HepG2 (cell line): ENCODE data around the gene PPP3CB. TPM values are rescaled to one million over a fixed set of nuclear protein-coding genes. Genes with fewer than 3 reads are reported as not detected.

Experiments used
- ATAC-seq: fragments of 200-7000 bp; cut with Tn5 transposase; 3 replicates; pipeline ENCODE4 v1.9.1; 2020; ENCODE audit warnings: mild to moderate bottlenecking, moderate library complexity
- BruUV-seq: library from RNA; stranded (reverse); fragments of 400-500 nt; replicated peaks from 2 replicates; lab custom pipeline; 2021; lab: Mats Ljungman, UMichigan
- CTCF ChIA-PET: fragments of 300-600 bp; formaldehyde crosslinking; extraction: SDS; loops from one replicate; lab custom pipeline; 2021; ENCODE audit warnings: low total read pairs, inconsistent platforms, low intra/inter-chr PET ratio; lab: Yijun Ruan, JAX
- POLR2A ChIA-PET: fragments of 350-600 bp; sonication (Branson Sonifier 250); formaldehyde crosslinking; loops from one replicate; lab custom pipeline; 2020; ENCODE audit warnings: antibody characterized with exemption, inconsistent platforms; lab: Yijun Ruan, JAX
- DNase-seq: peaks from one replicate; pipeline ENCODE4 v3.0.0-alpha.2; 2015; ENCODE audit warnings: low spot score
- FAIRE-seq: peaks from 3 replicates; lab custom pipeline; 2011; peaks lifted over from hg19 to GRCh38; lab: Jason Lieb, UNC
- H2AFZ ChIP-seq: one replicate; pipeline ENCODE4 v1.6.1; 2011; ENCODE audit warnings: low read length, inconsistent platforms
- H3K27ac ChIP-seq: fragments of 300-600 bp; 3 replicates; pipeline ENCODE4 v1.8.0; 2011; ENCODE audit warnings: mixed run types, mild to moderate bottlenecking, mixed read lengths, low read length, inconsistent platforms; ENCODE audit not compliant: insufficient read depth; ENCODE audit errors: extremely low read length
- H3K27me3 ChIP-seq, 2 experiments: fragments of 200-600 bp in 1 of 2; 2 replicates in 1 of 2; 3 replicates in 1 of 2; pipeline versions ENCODE4 v1.6.0 to v1.8.0; 2011; ENCODE audit warnings: low read length in 2 of 2, mild to moderate bottlenecking in 2 of 2, moderate library complexity in 2 of 2, inconsistent platforms in 1 of 2; ENCODE audit not compliant: insufficient read depth in 2 of 2, control insufficient read depth in 1 of 2
- H3K36me3 ChIP-seq, 2 experiments: fragments of 200-600 bp in 1 of 2; replicated peaks in 1 of 2; 2 replicates in 1 of 2; 3 replicates in 1 of 2; pipeline versions ENCODE4 v1.5.1 to v1.8.0; 2011; ENCODE audit warnings: low read length in 2 of 2, inconsistent platforms in 1 of 2; ENCODE audit not compliant: insufficient read depth in 2 of 2, control insufficient read depth in 1 of 2
- H3K4me1 ChIP-seq: 2 replicates; pipeline ENCODE4 v1.5.1; 2012; ENCODE audit warnings: low read length, inconsistent platforms; ENCODE audit not compliant: insufficient read depth
- H3K4me2 ChIP-seq: 2 replicates; pipeline ENCODE4 v1.6.0; 2011; ENCODE audit warnings: low read depth, low read length, inconsistent platforms
- H3K4me3 ChIP-seq, 3 experiments: fragments of 200-600 bp in 1 of 3; sonication (generic), shearing (Covaris generic) in 1 of 3; replicated peaks in 1 of 3; 2 replicates each; pipeline ENCODE4 v1.5.1; 2011 to 2016; ENCODE audit warnings: low read length in 3 of 3, inconsistent platforms in 2 of 3, low read depth in 2 of 3, mild to moderate bottlenecking in 2 of 3, control low read depth in 1 of 3, mixed read lengths in 1 of 3; ENCODE audit not compliant: insufficient read depth in 1 of 3
- H3K79me2 ChIP-seq: one replicate; pipeline ENCODE4 v1.6.1; 2011; ENCODE audit warnings: low read length, inconsistent platforms; ENCODE audit not compliant: insufficient read depth
- H3K9ac ChIP-seq: 2 replicates; pipeline ENCODE4 v1.6.0; 2011; ENCODE audit warnings: mild to moderate bottlenecking, low read depth, low read length, inconsistent platforms; ENCODE audit not compliant: insufficient read depth
- H3K9me3 ChIP-seq: 2 replicates; pipeline ENCODE4 v1.5.1; 2012; ENCODE audit warnings: mild to moderate bottlenecking, low read length
- H4K20me1 ChIP-seq: 2 replicates; pipeline ENCODE4 v1.6.0; 2011; ENCODE audit warnings: inconsistent platforms, mild to moderate bottlenecking, low read length, moderate library complexity; ENCODE audit not compliant: insufficient read depth
- BATF2 ChIP-seq: sonication (generic); formaldehyde crosslinking; IDR thresholded peaks from 2 replicates; pipeline ENCODE4 v1.8.0; 2022; ENCODE audit warnings: mild to moderate bottlenecking, missing genetic modification reagents, moderate library complexity
- POLR2AphosphoS2 ChIP-seq: IDR thresholded peaks from 2 replicates; pipeline ENCODE4 v1.6.1; 2011; ENCODE audit warnings: low read depth, low read length, improper control_type of control experiment
- RBFOX2 ChIP-seq: fragments of 200-400 bp; formaldehyde crosslinking; IDR thresholded peaks from 2 replicates; pipeline ENCODE4 v1.6.1; 2017; ENCODE audit warnings: low read depth, mild to moderate bottlenecking, low read length
- REL ChIP-seq: sonication (generic); formaldehyde crosslinking; conservative IDR thresholded peaks from 2 replicates; pipeline ENCODE4 v1.8.0; 2022; ENCODE audit warnings: mild to moderate bottlenecking, missing genetic modification reagents, moderate library complexity
- SMARCC2 ChIP-seq: fragments of 450-650 bp; IDR thresholded peaks from 2 replicates; pipeline ENCODE4 v1.6.1; 2017; ENCODE audit warnings: antibody characterized with exemption, mild to moderate bottlenecking
- TARDBP ChIP-seq: sonication (generic); formaldehyde crosslinking; IDR thresholded peaks from 2 replicates; pipeline ENCODE4 v1.8.0; 2022; ENCODE audit warnings: mild to moderate bottlenecking, missing genetic modification reagents
- TBP ChIP-seq: sonication (generic); formaldehyde crosslinking; IDR thresholded peaks from 2 replicates; pipeline ENCODE4 v1.5.0; 2020; ENCODE audit warnings: missing genetic modification reagents
- TCF7 ChIP-seq: sonication (generic); IDR thresholded peaks from 2 replicates; pipeline ENCODE4 v1.6.1; 2016; ENCODE audit warnings: antibody characterized with exemption, low read depth
- TRIM22 ChIP-seq: fragments of 450-650 bp; IDR thresholded peaks from 2 replicates; pipeline ENCODE4 v1.6.1; 2017
- ZC3H13 ChIP-seq: sonication (generic); formaldehyde crosslinking; IDR thresholded peaks from 2 replicates; pipeline ENCODE4 v1.8.1; 2023; ENCODE audit warnings: mild to moderate bottlenecking, missing genetic modification reagents, moderate library complexity
- ZNF121 ChIP-seq: sonication (generic); formaldehyde crosslinking; IDR thresholded peaks from 2 replicates; pipeline ENCODE4 v1.5.0; 2020; ENCODE audit warnings: mild to moderate bottlenecking, missing genetic modification reagents
- ZNF138 ChIP-seq: sonication (generic); formaldehyde crosslinking; IDR thresholded peaks from 2 replicates; pipeline ENCODE4 v1.5.0; 2020; ENCODE audit warnings: mild to moderate bottlenecking, low read depth, missing genetic modification reagents
- ZNF687 ChIP-seq: sonication (generic); formaldehyde crosslinking; IDR thresholded peaks from 2 replicates; pipeline ENCODE4 v1.5.1; 2020; ENCODE audit warnings: mild to moderate bottlenecking, missing genetic modification reagents, moderate library complexity
- ZNF7 ChIP-seq: IDR thresholded peaks from 2 replicates; pipeline ENCODE4 v1.6.1; 2016; ENCODE audit warnings: missing biosample characterization, missing genetic modification reagents
- WGBS: methylation state at CpG from one replicate; pipeline ENCODE4 v1.1.6; 2017; ENCODE audit warnings: low lambda C conversion rate; 5-methylcytosine and 5-hydroxymethylcytosine counted together
- in situ Hi-C: cut with HindIII; loops from 2 replicates; pipeline ENCODE4 v1.10.0; 2017; ENCODE audit warnings: low pct_unique_long_range_greater_than_20kb; ENCODE audit not compliant: extremely low pct_ligation_motif_present
- intact Hi-C: fragments of 100-400 bp; cut with micrococcal nuclease; formaldehyde crosslinking; loops from one replicate; pipeline ENCODE4 v1.10.0; 2022; ENCODE audit not compliant: unreplicated experiment
- polyA plus RNA-seq, 8 experiments: library from polyadenylated mRNA; depleted of rRNA in 3 of 8; stranded (reverse) in 7 of 8; unstranded in 1 of 8; fragments of >200 nt; fragmentation: Illumina TruSeq in 4 of 8; extraction: Trizol in 4 of 8; gene quantifications; 2 replicates each; pipeline versions ENCODE4 v1.2.1 to v1.2.3, GENCODE V29; 2011 to 2016; ENCODE audit warnings: low read depth in 4 of 8, missing spikeins in 1 of 8, mixed read lengths in 1 of 8; ENCODE audit not compliant: insufficient read depth in 1 of 8
- total RNA-seq, 5 experiments: library from RNA; depleted of rRNA; stranded (reverse); fragments of >200 nt; fragmentation: Illumina TruSeq; extraction: Trizol; gene quantifications; 2 replicates each; pipeline ENCODE4 v1.2.3, GENCODE V29; 2016; ENCODE audit warnings: low read depth in 1 of 5

Gene PPP3CB
- total and polyA plus RNA-seq, 2 of the 13 experiments (the other 11 are each of a cell fraction or from before 2014, with no cell fraction given), result 8.7 to 11.4 TPM

- FAIRE-seq, result no peak
- no peaks in the 10 kb centered on the region for H3K27me3 ChIP-seq
- no TSS peak for BruUV-seq
- no peaks in the 10 kb centered on the region for H3K9me3 ChIP-seq
- no peaks in the 10 kb centered on the region for H3K79me2 ChIP-seq
- peaks cover 6 to 13% of the 10 kb centered on the region in 2 experiments; a peak in 4 of 5 replicates for H3K36me3 ChIP-seq
- in situ Hi-C loops (no loop called here), intact Hi-C loops (no loop called here)
- no peak for DNase-seq
- no peak overlapping the region for H2AFZ ChIP-seq
- CTCF ChIA-PET, result no interaction called here
- H3K9ac ChIP-seq, result no peak overlapping the region
- no peaks in the 10 kb centered on the region for H3K4me1 ChIP-seq
- TF ChIP-seq ZC3H13 (CRISPR knock-in tag) (no peak), ZNF138 (CRISPR knock-in tag) (no peak), ZNF121 (CRISPR knock-in tag) (peak; percentile 64; the same call in 1 of the 2 replicates)
- WGBS, result 98% methylated on average over 4 of the region's 4 CpGs
- POLR2A ChIA-PET, result no interaction called here
- no peaks in the 10 kb centered on the region for H4K20me1 ChIP-seq
- no peak overlapping the region for H3K27ac ChIP-seq
- H3K4me2 ChIP-seq, result no peak overlapping the region
- no peak overlapping the region for H3K4me3 ChIP-seq
- no peak for ATAC-seq
Measured at GRCh38 chr10:73512207-73512743, 16.5 kb upstream of the PPP3CB start.

- Histone ChIP-seq H3K36me3 (no peaks in the 10 kb centered on the region), H2AFZ (no peak overlapping the region), H3K9me3 (no peaks in the 10 kb centered on the region), H3K4me3 (no peak overlapping the region), H3K27ac (no peak overlapping the region), H3K4me1 (no peaks in the 10 kb centered on the region), H3K9ac (no peak overlapping the region), H3K79me2 (no peaks in the 10 kb centered on the region), H3K27me3 (no peaks in the 10 kb centered on the region), H3K4me2 (no peak overlapping the region), H4K20me1 (no peaks in the 10 kb centered on the region)
- no peak for ATAC-seq
- no peak for FAIRE-seq
- DNase-seq, result no peak
- no TSS peak for BruUV-seq
- intact Hi-C loops, result no loop called here
- POLR2A ChIA-PET, result no interaction called here
- 93% methylated on average over 5 of the region's 5 CpGs for WGBS
- CTCF ChIA-PET, result no interaction called here
- in situ Hi-C loops, result no loop called here
- TF ChIP-seq TBP (no peak), BATF2 (no peak), POLR2AphosphoS2 (no peak), SMARCC2 (no peak), ZNF687 (CRISPR knock-in tag) (no peak), ZNF7 (CRISPR knock-in tag) (no peak), REL (no peak), TCF7 (no peak), TARDBP (CRISPR knock-in tag) (no peak), TRIM22 (no peak), RBFOX2 (no peak)
Measured at GRCh38 chr10:73509695-73510094, 13.9 kb upstream of the PPP3CB start.
